Liver (tissue), 9 donors: ENCODE results near the gene HHIPL1. TPM values are rescaled to one million over a fixed set of nuclear protein-coding genes. Genes with fewer than 3 reads are reported as not detected.

Experiments
- DNase-seq: peaks from one replicate; pipeline ENCODE4 v3.0.0-alpha.2; 2017; ENCODE audit warnings: low spot score
- H3K27ac ChIP-seq, 2 donors: one replicate each; pipeline ENCODE4 v1.7.0; 2013; ENCODE audit warnings: inconsistent platforms in 2 of 2, low read length in 2 of 2, control low read depth in 1 of 2, low read depth in 1 of 2, mild to moderate bottlenecking in 1 of 2
- H3K27me3 ChIP-seq, 4 donors: one replicate each; pipeline versions ENCODE4 v1.6.1 to v1.7.0; 2013; ENCODE audit warnings: low read length in 3 of 4, inconsistent platforms in 1 of 4, mild to moderate bottlenecking in 1 of 4, moderate library complexity in 1 of 4; ENCODE audit not compliant: control insufficient read depth in 4 of 4, insufficient read depth in 4 of 4
- H3K36me3 ChIP-seq, 4 donors: one replicate each; pipeline versions ENCODE4 v1.6.1 to v1.7.0; 2013; ENCODE audit warnings: low read length in 3 of 4, mild to moderate bottlenecking in 3 of 4, low read depth in 1 of 4, moderate library complexity in 1 of 4; ENCODE audit not compliant: control insufficient read depth in 4 of 4, insufficient read depth in 3 of 4
- H3K4me1 ChIP-seq, 4 donors: one replicate each; pipeline versions ENCODE4 v1.6.1 to v1.7.0; 2013; ENCODE audit warnings: low read length in 3 of 4, mild to moderate bottlenecking in 3 of 4, moderate library complexity in 1 of 4; ENCODE audit not compliant: control insufficient read depth in 4 of 4, insufficient read depth in 4 of 4
- H3K4me3 ChIP-seq, 3 donors: one replicate each; pipeline versions ENCODE4 v1.6.1 to v1.7.0; 2013; ENCODE audit warnings: low read length in 3 of 3, control low read depth in 1 of 3, low read depth in 1 of 3, mild to moderate bottlenecking in 1 of 3
- H3K9ac ChIP-seq, 2 donors: one replicate each; pipeline ENCODE4 v1.7.0; 2013; ENCODE audit warnings: low read length in 2 of 2, mild to moderate bottlenecking in 2 of 2, moderate library complexity in 2 of 2, control low read depth in 1 of 2, low read depth in 1 of 2
- H3K9me3 ChIP-seq, 4 donors: one replicate each; pipeline versions ENCODE4 v1.6.1 to v1.7.0; 2013; ENCODE audit warnings: low read length in 3 of 4; ENCODE audit not compliant: control insufficient read depth in 4 of 4
- ATF3 ChIP-seq: IDR thresholded peaks from 2 replicates; pipeline ENCODE4 v1.6.1; 2016; ENCODE audit warnings: antibody characterized with exemption
- CTCF ChIP-seq: fragments of 150-350 bp; IDR thresholded peaks from 2 replicates; pipeline ENCODE4 v1.5.1; 2017; ENCODE audit warnings: improper control_type of control experiment, low read depth, low read length; ENCODE audit not compliant: missing input control
- EGR1 ChIP-seq, 2 donors: IDR thresholded peaks; 2 replicates each; pipeline ENCODE4 v1.6.1; 2016 to 2018; ENCODE audit warnings: antibody characterized with exemption in 2 of 2, low read depth in 2 of 2
- FOXA1 ChIP-seq: IDR thresholded peaks from 2 replicates; pipeline ENCODE4 v1.6.1; 2016; ENCODE audit warnings: antibody characterized with exemption
- FOXA2 ChIP-seq: IDR thresholded peaks from 2 replicates; pipeline ENCODE4 v1.6.1; 2016; ENCODE audit warnings: antibody characterized with exemption
- GABPA ChIP-seq, 2 donors: IDR thresholded peaks in 1 of 2; conservative IDR thresholded peaks in 1 of 2; 2 replicates each; pipeline ENCODE4 v1.6.1; 2016; ENCODE audit warnings: antibody characterized with exemption in 2 of 2, mild to moderate bottlenecking in 1 of 2, moderate library complexity in 1 of 2
- HNF4A ChIP-seq, 2 donors: conservative IDR thresholded peaks; 2 replicates each; pipeline ENCODE4 v1.6.1; 2016; ENCODE audit warnings: antibody characterized with exemption in 2 of 2, mild to moderate bottlenecking in 2 of 2
- HNF4G ChIP-seq: IDR thresholded peaks from 2 replicates; pipeline ENCODE4 v1.6.1; 2016; ENCODE audit warnings: antibody characterized with exemption
- MAX ChIP-seq: IDR thresholded peaks from 2 replicates; pipeline ENCODE4 v1.6.1; 2016; ENCODE audit warnings: antibody characterized with exemption
- RAD21 ChIP-seq, 2 donors: IDR thresholded peaks; 2 replicates each; pipeline ENCODE4 v1.6.1; 2016; ENCODE audit warnings: antibody characterized with exemption in 2 of 2, mild to moderate bottlenecking in 2 of 2
- REST ChIP-seq: IDR thresholded peaks from 2 replicates; pipeline ENCODE4 v1.6.1; 2016; ENCODE audit warnings: antibody characterized with exemption, mild to moderate bottlenecking
- RXRA ChIP-seq, 2 donors: IDR thresholded peaks; 2 replicates each; pipeline ENCODE4 v1.6.1; 2017 to 2018; ENCODE audit warnings: antibody characterized with exemption in 2 of 2, mild to moderate bottlenecking in 1 of 2
- SP1 ChIP-seq: IDR thresholded peaks from 2 replicates; pipeline ENCODE4 v1.6.1; 2018; ENCODE audit warnings: antibody characterized with exemption, mild to moderate bottlenecking
- TAF1 ChIP-seq: conservative IDR thresholded peaks from 2 replicates; pipeline ENCODE4 v1.6.1; 2016; ENCODE audit warnings: antibody characterized with exemption, mild to moderate bottlenecking
- YY1 ChIP-seq: IDR thresholded peaks from 2 replicates; pipeline ENCODE4 v1.6.1; 2016; ENCODE audit warnings: antibody characterized with exemption, mild to moderate bottlenecking
- ZBTB33 ChIP-seq: IDR thresholded peaks from 2 replicates; pipeline ENCODE4 v1.6.1; 2016; ENCODE audit warnings: antibody characterized with exemption
- WGBS: extraction: QIAGEN DNeasy Blood & Tissue Kit; methylation state at CpG from one replicate; pipeline ENCODE4 v1.1.7; 2013; 5-methylcytosine and 5-hydroxymethylcytosine counted together
- polyA plus RNA-seq, 2 donors: library from polyadenylated mRNA; stranded (reverse) in 1 of 2; unstranded in 1 of 2; fragments of 200-250 nt in 1 of 2; fragments of >200 nt in 1 of 2; fragmentation: Nextera tagmentation in 1 of 2; extraction: Ambion mirVana in 1 of 2; gene quantifications; one replicate each; pipeline versions ENCODE4 v1.2.1 to v1.2.3, GENCODE V29; 2013 to 2015
- total RNA-seq, 2 donors: library from RNA; depleted of rRNA; stranded (reverse); fragments of >200 nt; gene quantifications; one replicate each; pipeline ENCODE4 v1.2.3, GENCODE V29; 2014
- donor health status: healthy.
- donor health status: healthy.
- donor health status: healthy.
- donor health status: healthy.
- donor health status: healthy.

Gene HHIPL1
- total and polyA plus RNA-seq, 4 donors: 0.96 to 1.7 (median 1.0) TPM

GRCh38 chr14:99632410-99633035 is 12.4 kb upstream of the HHIPL1 start:
- no peak overlapping the region for H3K4me3 ChIP-seq
- 91% methylated on average over 9 of the region's 9 CpGs for WGBS
- H3K36me3 ChIP-seq: no peaks in the 10 kb centered on the region
- no peaks in the 10 kb centered on the region for H3K27me3 ChIP-seq
- TF ChIP-seq FOXA2 (no peak), REST (no peak), EGR1 (IDR thresholded peaks at IDR 0.05; ENCODE audit: low read depth in 2 of 2) (no peak), SP1 (no peak), ZBTB33 (no peak), TAF1 (no peak), HNF4G (no peak), MAX (no peak), YY1 (no peak), RAD21 (IDR thresholded peaks at IDR 0.05) (no peak), HNF4A (conservative IDR thresholded peaks at IDR 0.05) (no peak), GABPA (IDR thresholded peaks at IDR 0.05 in 1 of 2, conservative IDR thresholded peaks at IDR 0.05 in 1 of 2) (no peak), CTCF (no peak), ATF3 (no peak), RXRA (IDR thresholded peaks at IDR 0.05) (no peak), FOXA1 (no peak)
- no peaks in the 10 kb centered on the region for H3K9me3 ChIP-seq
- H3K27ac ChIP-seq: no peak overlapping the region
- H3K9ac ChIP-seq: no peak overlapping the region
- peaks cover 2 to 8% (median 4%) of the 10 kb centered on the region in 4 donors for H3K4me1 ChIP-seq
- no peak for DNase-seq
